ENCODE measurements around the gene NGEF.

The NGEF gene

GRCh38 chr2:232973011-232973735 lies 39.9 kb downstream of the NGEF start:
- no peak overlapping the region for H3K27ac ChIP-seq (replicated peaks)

GRCh38 chr2:232971744-232972143 lies 41.3 kb downstream of the NGEF start:
- DNase-seq (ENCODE audit: low read depth in 1 of 2, low spot score in 1 of 2): no peak
- TF ChIP-seq POLR2AphosphoS5 (IDR thresholded peaks at IDR 0.05; ENCODE audit: low read depth): no peak
- no peak for TF ChIP-seq GABPA (IDR thresholded peaks at IDR 0.05; ENCODE audit: low read depth)
- TF ChIP-seq SPI1 (IDR thresholded peaks at IDR 0.05; ENCODE audit: borderline replicate concordance, low read depth): no peak
- TF ChIP-seq CTCF (IDR thresholded peaks at IDR 0.05; ENCODE audit: insufficient read depth, low read length): no peak
- TF ChIP-seq REST (IDR thresholded peaks at IDR 0.05; ENCODE audit: insufficient replicate concordance, low read depth): no peak
- Histone ChIP-seq H3K27me3 (ENCODE audit: insufficient read depth, poor library complexity, severe bottlenecking) (no peaks in the 10 kb centered on the region), H3K27ac (replicated peaks) (no peak overlapping the region), H3K4me3 (replicated peaks; ENCODE audit: insufficient read depth, low read length) (no peak overlapping the region)

More at GRCh38 chr2:232973011-232973735, 39.9 kb downstream of the NGEF start:
- H3K4me3 ChIP-seq (replicated peaks; ENCODE audit: insufficient read depth, low read length): no peak overlapping the region
- H3K27me3 ChIP-seq (ENCODE audit: insufficient read depth, poor library complexity, severe bottlenecking): no peaks in the 10 kb centered on the region
- DNase-seq (ENCODE audit: low read depth in 1 of 2, low spot score in 1 of 2): no peak
- no peak for TF ChIP-seq POLR2AphosphoS5 (IDR thresholded peaks at IDR 0.05; ENCODE audit: low read depth)

GRCh38 chr2:232970051-232970450 lies 43.0 kb downstream of the NGEF start:
- Histone ChIP-seq H3K27me3 (ENCODE audit: insufficient read depth, poor library complexity, severe bottlenecking) (no peaks in the 10 kb centered on the region), H3K27ac (replicated peaks) (no peak overlapping the region), H3K4me3 (replicated peaks; ENCODE audit: insufficient read depth, low read length) (no peak overlapping the region)
- DNase-seq (ENCODE audit: low read depth in 1 of 2, low spot score in 1 of 2): no peak
- TF ChIP-seq POLR2AphosphoS5 (IDR thresholded peaks at IDR 0.05; ENCODE audit: low read depth) (no peak), GABPA (IDR thresholded peaks at IDR 0.05; ENCODE audit: low read depth) (no peak), SPI1 (IDR thresholded peaks at IDR 0.05; ENCODE audit: borderline replicate concordance, low read depth) (no peak), CTCF (IDR thresholded peaks at IDR 0.05; ENCODE audit: insufficient read depth, low read length) (no peak), REST (IDR thresholded peaks at IDR 0.05; ENCODE audit: insufficient replicate concordance, low read depth) (no peak)

GRCh38 chr2:232967474-232967873 lies 45.6 kb downstream of the NGEF start:
- no peak for DNase-seq (ENCODE audit: low read depth in 1 of 2, low spot score in 1 of 2)
- H3K27me3 ChIP-seq (ENCODE audit: insufficient read depth, poor library complexity, severe bottlenecking): no peaks in the 10 kb centered on the region
- TF ChIP-seq GABPA (IDR thresholded peaks at IDR 0.05; ENCODE audit: low read depth) (no peak), SPI1 (IDR thresholded peaks at IDR 0.05; ENCODE audit: borderline replicate concordance, low read depth) (no peak), POLR2AphosphoS5 (IDR thresholded peaks at IDR 0.05; ENCODE audit: low read depth) (no peak), CTCF (IDR thresholded peaks at IDR 0.05; ENCODE audit: insufficient read depth, low read length) (no peak), REST (IDR thresholded peaks at IDR 0.05; ENCODE audit: insufficient replicate concordance, low read depth) (no peak)
- H3K4me3 ChIP-seq (replicated peaks; ENCODE audit: insufficient read depth, low read length): no peak overlapping the region
- no peak overlapping the region for H3K27ac ChIP-seq (replicated peaks)
